Smooth muscle cell (in vitro differentiated cells): ENCODE measurements around the gene HLA-B. TPM values are rescaled to one million over a fixed set of nuclear protein-coding genes. Genes with fewer than 3 reads are reported as not detected.

Experiments
- DNase-seq: peaks from one replicate; lab custom pipeline; 2025; ENCODE audit not compliant: unreplicated experiment; lab: John Stamatoyannopoulos, UW
- H2AFZ ChIP-seq: fragments of 200-600 bp; sonication (generic); 2 replicates; pipeline ENCODE4 v1.6.0; 2016; ENCODE audit warnings: antibody characterized with exemption, low read depth, mild to moderate bottlenecking
- H3F3A ChIP-seq: fragments of 200-600 bp; sonication (generic); 2 replicates; pipeline ENCODE4 v1.6.0; 2017; ENCODE audit warnings: antibody characterized with exemption, low read depth
- H3K27ac ChIP-seq: fragments of 200-600 bp; sonication (generic); 2 replicates; pipeline ENCODE4 v1.5.1; 2016; ENCODE audit warnings: low read depth, mild to moderate bottlenecking
- H3K27me3 ChIP-seq: fragments of 200-600 bp; sonication (generic); 2 replicates; pipeline ENCODE4 v1.6.1; 2016; ENCODE audit warnings: low read depth, mild to moderate bottlenecking
- H3K36me3 ChIP-seq: fragments of 200-600 bp; sonication (generic); 2 replicates; pipeline ENCODE4 v1.5.1; 2016; ENCODE audit warnings: low read depth
- H3K4me1 ChIP-seq: fragments of 200-600 bp; sonication (generic); 2 replicates; pipeline ENCODE4 v1.5.1; 2016; ENCODE audit warnings: low read depth
- H3K4me2 ChIP-seq: fragments of 200-600 bp; sonication (generic); 2 replicates; pipeline ENCODE4 v1.6.0; 2016; ENCODE audit warnings: mild to moderate bottlenecking
- H3K4me3 ChIP-seq: fragments of 200-600 bp; sonication (generic); 2 replicates; pipeline ENCODE4 v1.5.1; 2016; ENCODE audit warnings: mild to moderate bottlenecking
- H3K79me2 ChIP-seq: fragments of 200-600 bp; sonication (generic); 2 replicates; pipeline ENCODE4 v1.6.0; 2016; ENCODE audit warnings: low read depth, mild to moderate bottlenecking
- H3K9ac ChIP-seq: fragments of 200-600 bp; sonication (generic); 2 replicates; pipeline ENCODE4 v1.6.0; 2016; ENCODE audit warnings: low read depth
- H3K9me3 ChIP-seq: fragments of 200-600 bp; sonication (generic); replicated peaks from 2 replicates; pipeline ENCODE4 v1.5.1; 2016; ENCODE audit warnings: low read depth
- H4K20me1 ChIP-seq: fragments of 200-600 bp; sonication (generic); 2 replicates; pipeline ENCODE4 v1.6.0; 2016; ENCODE audit warnings: low read depth
- WGBS: methylation state at CpG from one replicate; pipeline ENCODE4 v1.1.7; 2016; ENCODE audit warnings: low lambda C conversion rate; 5-methylcytosine and 5-hydroxymethylcytosine counted together
- microRNA-seq: library from miRNA; unstranded; fragments of <30 nt; microRNA quantifications from one replicate; pipeline ENCODE4, GENCODE V29; 2016; ENCODE audit warnings: borderline number of aligned reads
- polyA plus RNA-seq: library from polyadenylated mRNA; unstranded; fragments of >200 nt; fragmentation: Nextera tagmentation; extraction: Ambion mirVana; gene quantifications from 2 replicates; pipeline ENCODE4 v1.2.1, GENCODE V29; 2016
- small RNA-seq: library from RNA; depleted of rRNA; stranded (forward); fragments of <200 nt; gene quantifications from one replicate; pipeline ENCODE3, GENCODE V24; 2014
- total RNA-seq: library from RNA; depleted of rRNA; stranded (reverse); fragments of >200 nt; gene quantifications from 2 replicates; pipeline ENCODE4 v1.2.3, GENCODE V29; 2014
- TF ChIP-seq, protein P1 (sequence below): fragments of 200-600 bp; sonication (generic); IDR thresholded peaks from 2 replicates; pipeline ENCODE4 v1.5.1; 2017; ENCODE audit warnings: borderline replicate concordance, mild to moderate bottlenecking, antibody characterized with exemption; ENCODE audit not compliant: insufficient read depth, poor library complexity, severe bottlenecking

HLA-B gene
- total and polyA plus RNA-seq, 2 experiments from 2014 or later = 646 to 2,794 TPM

- no peaks in the 10 kb centered on the region for H4K20me1 ChIP-seq
- no peak for DNase-seq
- H3F3A ChIP-seq = no peaks in the 10 kb centered on the region
- H3K36me3 ChIP-seq = no peaks in the 10 kb centered on the region
- TF ChIP-seq, protein P1, sequence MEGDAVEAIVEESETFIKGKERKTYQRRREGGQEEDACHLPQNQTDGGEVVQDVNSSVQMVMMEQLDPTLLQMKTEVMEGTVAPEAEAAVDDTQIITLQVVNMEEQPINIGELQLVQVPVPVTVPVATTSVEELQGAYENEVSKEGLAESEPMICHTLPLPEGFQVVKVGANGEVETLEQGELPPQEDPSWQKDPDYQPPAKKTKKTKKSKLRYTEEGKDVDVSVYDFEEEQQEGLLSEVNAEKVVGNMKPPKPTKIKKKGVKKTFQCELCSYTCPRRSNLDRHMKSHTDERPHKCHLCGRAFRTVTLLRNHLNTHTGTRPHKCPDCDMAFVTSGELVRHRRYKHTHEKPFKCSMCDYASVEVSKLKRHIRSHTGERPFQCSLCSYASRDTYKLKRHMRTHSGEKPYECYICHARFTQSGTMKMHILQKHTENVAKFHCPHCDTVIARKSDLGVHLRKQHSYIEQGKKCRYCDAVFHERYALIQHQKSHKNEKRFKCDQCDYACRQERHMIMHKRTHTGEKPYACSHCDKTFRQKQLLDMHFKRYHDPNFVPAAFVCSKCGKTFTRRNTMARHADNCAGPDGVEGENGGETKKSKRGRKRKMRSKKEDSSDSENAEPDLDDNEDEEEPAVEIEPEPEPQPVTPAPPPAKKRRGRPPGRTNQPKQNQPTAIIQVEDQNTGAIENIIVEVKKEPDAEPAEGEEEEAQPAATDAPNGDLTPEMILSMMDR = no peak
- no peaks in the 10 kb centered on the region for H3K9me3 ChIP-seq
- H3K4me1 ChIP-seq = no peaks in the 10 kb centered on the region
- WGBS = 75% methylated on average over 4 of the region's 4 CpGs
- no peak overlapping the region for H2AFZ ChIP-seq
- peaks cover 23% of the 10 kb centered on the region for H3K27me3 ChIP-seq
- H3K79me2 ChIP-seq = no peaks in the 10 kb centered on the region
- H3K4me3 ChIP-seq = no peak overlapping the region
- H3K27ac ChIP-seq = no peak overlapping the region
- no peak overlapping the region for H3K4me2 ChIP-seq
- no peak overlapping the region for H3K9ac ChIP-seq
These were observed 52.3 kb downstream of the HLA-B start for GRCh38 chr6:31304683-31305082.

Small RNA genes lying within 50 kb of the gene (microRNA-seq; reads per million reads assigned to microRNA genes)
- not detected for gene MIR6891

Small RNA genes lying within 50 kb of the gene (small RNA-seq; reads per million reads assigned to genes)
- gene HLA-S (not detected), gene MIR6891 (not detected), gene RF00019 (not detected), gene RNU6-283P (not detected)

Other genes with a start within 250 kb of the HLA-B start
- 0.63 and 0.94 TPM in 2 replicates for gene C6orf15, start 244.6 kb downstream of the HLA-B start, total RNA-seq
- gene C6orf15, start 244.6 kb downstream of the HLA-B start, polyA plus RNA-seq = 0.52 and 1.5 TPM in 2 replicates
- gene PSORS1C1, start 242.4 kb downstream of the HLA-B start, total RNA-seq = 2.6 and 6.5 TPM in 2 replicates
- 1.6 and 2.1 TPM in 2 replicates for gene PSORS1C1, start 242.4 kb downstream of the HLA-B start, polyA plus RNA-seq
- 1.4 and 11.6 TPM in 2 replicates for gene CDSN, start 236.7 kb downstream of the HLA-B start, total RNA-seq
- 1.2 TPM in 1 of 2 replicates, not detected in the other for gene CDSN, start 236.7 kb downstream of the HLA-B start, polyA plus RNA-seq
- 0.49 and 0.90 TPM in 2 replicates for gene PSORS1C2, start 218.1 kb downstream of the HLA-B start, total RNA-seq
- gene PSORS1C2, start 218.1 kb downstream of the HLA-B start, polyA plus RNA-seq = 0.97 and 1.1 TPM in 2 replicates
- 4.9 and 8.2 TPM in 2 replicates for gene CCHCR1, start 199.4 kb downstream of the HLA-B start, total RNA-seq
- gene CCHCR1, start 199.4 kb downstream of the HLA-B start, polyA plus RNA-seq = 15.0 and 25.4 TPM in 2 replicates
- gene TCF19, start 198.6 kb downstream of the HLA-B start, total RNA-seq = 4.5 and 7.8 TPM in 2 replicates
- 5.4 and 10.5 TPM in 2 replicates for gene TCF19, start 198.6 kb downstream of the HLA-B start, polyA plus RNA-seq
- not detected in 2 replicates for gene POU5F1, start 186.5 kb downstream of the HLA-B start, total RNA-seq
- gene POU5F1, start 186.5 kb downstream of the HLA-B start, polyA plus RNA-seq = 0.25 TPM in 1 of 2 replicates, not detected in the other
- gene HLA-C, start 85.1 kb downstream of the HLA-B start, total RNA-seq = 209 and 256 TPM in 2 replicates
- gene HLA-C, start 85.1 kb downstream of the HLA-B start, polyA plus RNA-seq = 387 and 404 TPM in 2 replicates
- 45.8 and 54.2 TPM in 2 replicates for gene MICA, start 46.4 kb upstream of the HLA-B start, total RNA-seq
- 60.8 and 61.5 TPM in 2 replicates for gene MICA, start 46.4 kb upstream of the HLA-B start, polyA plus RNA-seq
- 2.9 and 4.7 TPM in 2 replicates for gene MICB, start 141.0 kb upstream of the HLA-B start, total RNA-seq
- gene MICB, start 141.0 kb upstream of the HLA-B start, polyA plus RNA-seq = 1.4 and 2.4 TPM in 2 replicates
- not detected in 2 replicates for gene MCCD1, start 171.8 kb upstream of the HLA-B start, total RNA-seq
- not detected in 2 replicates for gene MCCD1, start 171.8 kb upstream of the HLA-B start, polyA plus RNA-seq
- gene DDX39B, start 184.8 kb upstream of the HLA-B start, total RNA-seq = 137 and 153 TPM in 2 replicates
- 117 and 146 TPM in 2 replicates for gene DDX39B, start 184.8 kb upstream of the HLA-B start, polyA plus RNA-seq
- gene ATP6V1G2, start 189.4 kb upstream of the HLA-B start, total RNA-seq = 0.90 and 1.0 TPM in 2 replicates
- gene ATP6V1G2, start 189.4 kb upstream of the HLA-B start, polyA plus RNA-seq = 2.3 and 2.4 TPM in 2 replicates
- gene NFKBIL1, start 190.4 kb upstream of the HLA-B start, total RNA-seq = 8.1 and 28.2 TPM in 2 replicates
- gene NFKBIL1, start 190.4 kb upstream of the HLA-B start, polyA plus RNA-seq = 23.5 and 25.9 TPM in 2 replicates
- 1.8 TPM in 1 of 2 replicates, not detected in the other for gene LTA, start 215.1 kb upstream of the HLA-B start, total RNA-seq
- gene LTA, start 215.1 kb upstream of the HLA-B start, polyA plus RNA-seq = 0.74 TPM in 1 of 2 replicates, not detected in the other
- 0.94 and 3.0 TPM in 2 replicates for gene TNF, start 218.4 kb upstream of the HLA-B start, total RNA-seq
- 1.5 and 2.4 TPM in 2 replicates for gene TNF, start 218.4 kb upstream of the HLA-B start, polyA plus RNA-seq
- 1.5 TPM in 1 of 2 replicates, not detected in the other for gene LTB, start 225.2 kb upstream of the HLA-B start, total RNA-seq
- gene LTB, start 225.2 kb upstream of the HLA-B start, polyA plus RNA-seq = 0.75 and 6.3 TPM in 2 replicates
- gene LST1, start 229.1 kb upstream of the HLA-B start, total RNA-seq = not detected in 2 replicates
- gene LST1, start 229.1 kb upstream of the HLA-B start, polyA plus RNA-seq = 1.4 and 1.7 TPM in 2 replicates
- gene NCR3, start 235.8 kb upstream of the HLA-B start, total RNA-seq = not detected in 2 replicates
- gene NCR3, start 235.8 kb upstream of the HLA-B start, polyA plus RNA-seq = 0.22 and 0.48 TPM in 2 replicates